GM13977 (cell line): Measurements from ENCODE around the gene TMOD2.

Experiments
- DNase-seq: peaks from one replicate; pipeline ENCODE4 v3.0.0; 2012; ENCODE audit warnings: low spot score
- CTCF ChIP-seq: IDR thresholded peaks from 2 replicates; pipeline ENCODE4 v1.5.1; 2012; ENCODE audit warnings: mild to moderate bottlenecking, control low read depth; ENCODE audit not compliant: insufficient read depth; ENCODE audit errors: extremely low read depth, missing control alignments
- in situ Hi-C: fragments of 300-500 bp; cut with MboI; formaldehyde crosslinking; loops from one replicate; pipeline ENCODE4 v1.12.0; 2022; ENCODE audit warnings: low sequenced_read_pairs, low pct_unique_long_range_greater_than_20kb, mixed read lengths, inconsistent platforms; ENCODE audit not compliant: unreplicated experiment

Gene TMOD2

GRCh38 chr15:51756482-51756881, 5.1 kb downstream of the TMOD2 start:
- TF ChIP-seq CTCF: no peak
- DNase-seq: no peak
- in situ Hi-C loops: no loop called here

- DNase-seq: no peak
- no peak for TF ChIP-seq CTCF
- in situ Hi-C loops: no loop called here
Observed at GRCh38 chr15:51757450-51757849, 6.1 kb downstream of the TMOD2 start.

GRCh38 chr15:51758645-51759044, 7.2 kb downstream of the TMOD2 start:
- no peak for DNase-seq
- TF ChIP-seq CTCF: no peak

GRCh38 chr15:51759557-51760070, 8.2 kb downstream of the TMOD2 start:
- no peak for DNase-seq
- TF ChIP-seq CTCF: peak; percentile 46
- in situ Hi-C loops: no loop called here

More at GRCh38 chr15:51758645-51759044, 7.2 kb downstream of the TMOD2 start:
- in situ Hi-C loops: no loop called here

GRCh38 chr15:51760805-51761204, 9.4 kb downstream of the TMOD2 start:
- TF ChIP-seq CTCF: no peak
- in situ Hi-C loops: no loop called here
- DNase-seq: no peak

GRCh38 chr15:51765751-51766150, 14.4 kb downstream of the TMOD2 start:
- in situ Hi-C loops: no loop called here
- TF ChIP-seq CTCF: no peak
- no peak for DNase-seq

GRCh38 chr15:51766341-51766740, 14.9 kb downstream of the TMOD2 start:
- no peak for DNase-seq
- in situ Hi-C loops: no loop called here
- TF ChIP-seq CTCF: no peak
